GM18861 (cell line): ENCODE data around the gene ST3GAL5.

Source experiments
- ATAC-seq: cut with Tn5 transposase; IDR thresholded peaks from one replicate; pipeline ENCODE4 v1.9.1; 2021; ENCODE audit not compliant: unreplicated experiment

Gene ST3GAL5

DNA sequence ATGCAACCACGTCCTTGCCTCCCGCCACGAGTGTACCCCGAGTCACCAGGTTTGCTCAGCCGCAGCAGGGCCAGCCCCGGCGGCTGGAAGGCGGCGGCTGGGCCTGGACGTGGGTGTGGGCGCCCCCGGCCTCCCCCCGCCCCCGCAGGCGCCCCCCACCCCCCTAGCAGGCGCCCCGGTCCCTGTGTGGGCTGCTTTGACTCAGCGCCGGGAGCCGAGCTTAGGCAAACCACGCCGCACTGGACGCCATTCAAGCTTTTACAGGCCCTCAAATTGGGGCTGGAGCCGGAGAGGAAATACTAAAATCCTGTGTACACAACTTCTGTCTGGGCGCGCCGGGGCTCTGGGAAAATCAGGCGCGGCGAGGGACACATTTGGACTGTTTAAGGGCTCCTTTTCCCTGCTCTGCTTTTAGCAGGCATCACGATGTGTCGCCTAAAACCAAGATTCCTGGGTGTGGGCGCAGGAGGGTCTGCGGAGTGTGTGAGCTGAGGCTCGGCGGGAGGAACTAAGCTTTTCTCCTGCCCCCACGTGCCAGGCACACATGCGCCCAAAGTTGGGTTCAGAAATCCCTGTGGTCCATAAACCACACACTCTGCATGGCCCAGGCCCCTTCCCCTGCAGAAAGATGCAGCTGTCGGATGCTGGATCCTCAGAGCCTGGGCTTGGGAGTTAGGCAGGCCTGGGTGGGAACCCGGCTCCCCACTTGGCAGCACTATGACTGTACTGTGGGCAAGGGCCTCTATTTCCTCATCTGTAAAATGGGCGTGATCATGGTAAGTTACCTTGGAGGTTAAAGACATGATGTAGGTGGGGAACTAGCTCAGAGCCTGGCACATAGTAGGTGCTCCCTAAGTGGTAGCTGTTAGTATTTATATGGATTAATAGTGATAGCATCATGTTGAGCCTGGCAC, 77.4 kb downstream of the ST3GAL5 start:
- no peak for ATAC-seq

- no peak for ATAC-seq
These were observed 78.2 kb downstream of the ST3GAL5 start for GRCh38 chr2:85810371-85811179.

DNA sequence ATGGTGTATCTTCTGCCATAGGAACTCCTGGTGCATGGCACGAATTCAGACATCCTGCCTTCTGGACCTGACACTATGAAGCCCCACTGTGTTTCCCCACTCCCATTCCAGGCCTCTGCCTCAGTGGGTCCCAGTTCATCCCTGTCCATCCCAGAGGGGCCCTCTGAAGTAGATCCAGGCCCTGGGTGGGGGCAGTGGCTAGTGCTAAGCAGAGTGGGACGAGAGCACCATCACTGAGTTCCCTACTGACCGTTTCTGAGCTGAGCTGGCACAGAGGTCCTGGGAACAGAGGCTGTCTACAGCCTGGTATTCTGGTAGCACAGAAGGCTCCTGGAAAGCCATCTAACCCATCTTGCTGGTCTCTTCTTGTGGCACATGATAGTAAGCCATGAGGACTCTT, 81.0 kb downstream of the ST3GAL5 start:
- ATAC-seq, result no peak

- peak; percentile 67 for ATAC-seq
These were observed 82.3 kb downstream of the ST3GAL5 start for GRCh38 chr2:85806358-85807118.

DNA sequence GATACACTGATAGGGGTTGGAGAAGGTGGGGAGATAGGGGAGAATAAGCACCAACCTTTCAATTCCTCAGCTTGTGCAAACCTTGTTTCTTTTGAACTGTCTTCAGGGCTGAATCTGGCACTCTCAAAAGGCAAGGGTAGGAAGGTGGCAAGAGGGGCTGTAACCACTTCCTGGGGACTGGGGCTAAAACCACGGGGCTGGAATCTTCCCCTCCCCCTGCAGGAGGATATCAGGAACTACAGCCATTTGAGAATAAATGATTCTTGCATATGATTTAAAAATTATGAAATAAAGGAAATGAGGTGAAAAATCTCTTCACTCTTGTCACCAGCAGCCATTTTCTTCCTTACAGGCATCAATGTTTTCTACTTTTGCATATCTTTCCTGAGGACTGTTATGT, 84.2 kb downstream of the ST3GAL5 start:
- no peak for ATAC-seq

GRCh38 chr2:85803704-85804425, 84.9 kb downstream of the ST3GAL5 start:
- ATAC-seq, result no peak

DNA sequence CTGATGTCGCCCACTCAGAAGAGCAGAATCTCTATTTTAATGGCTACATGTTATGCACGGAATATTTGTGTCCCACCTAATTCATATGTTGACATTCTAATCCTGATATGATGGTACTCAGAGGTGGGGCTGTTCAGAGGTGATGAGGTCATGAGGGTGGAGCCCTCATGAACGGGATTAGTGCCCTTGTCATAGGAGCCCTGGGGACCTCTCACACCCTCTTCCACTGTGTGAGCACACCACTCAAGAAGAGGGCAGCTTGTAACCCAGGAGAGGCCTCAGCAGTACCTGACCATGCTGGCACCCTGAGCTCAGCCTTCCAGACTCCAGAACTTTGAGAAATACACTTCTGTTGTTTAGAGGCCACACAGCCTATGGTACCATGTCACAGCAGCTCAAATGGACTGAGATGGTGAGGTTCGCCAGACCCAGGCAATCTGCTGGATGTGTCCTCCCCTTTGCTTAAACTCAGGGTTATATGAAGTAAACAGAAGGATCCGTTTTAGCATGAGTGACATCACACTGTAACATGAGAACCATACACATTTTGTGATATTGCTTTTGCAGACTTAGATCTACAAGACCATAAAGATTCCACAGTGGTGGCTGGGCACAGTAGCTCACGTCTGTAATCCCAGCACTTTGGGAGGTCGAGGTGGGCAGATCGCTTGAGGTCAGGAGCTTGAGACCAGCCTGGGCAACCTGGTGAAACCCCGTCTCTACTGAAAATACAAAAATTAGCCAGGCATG, 86.3 kb downstream of the ST3GAL5 start:
- ATAC-seq, result no peak

DNA sequence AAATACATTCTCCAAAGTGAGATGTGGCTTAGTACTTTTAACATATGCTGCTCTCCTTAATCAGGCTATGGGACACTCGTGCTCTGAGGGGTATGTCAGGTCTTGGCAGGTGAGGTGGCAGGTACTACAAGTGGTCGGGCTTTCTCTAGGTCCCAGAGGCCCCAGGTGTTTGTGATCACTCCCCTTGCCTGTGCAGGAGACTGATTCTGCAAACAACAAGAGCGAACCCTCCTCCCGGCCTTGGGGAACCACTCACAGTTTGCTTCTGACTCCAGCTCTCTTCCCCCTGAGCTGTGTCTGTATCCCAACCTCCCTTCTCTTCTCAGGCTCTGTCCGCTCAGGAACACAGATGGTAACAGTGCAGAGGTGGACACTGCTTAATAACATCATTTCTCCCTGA, 86.9 kb downstream of the ST3GAL5 start:
- no peak for ATAC-seq

DNA sequence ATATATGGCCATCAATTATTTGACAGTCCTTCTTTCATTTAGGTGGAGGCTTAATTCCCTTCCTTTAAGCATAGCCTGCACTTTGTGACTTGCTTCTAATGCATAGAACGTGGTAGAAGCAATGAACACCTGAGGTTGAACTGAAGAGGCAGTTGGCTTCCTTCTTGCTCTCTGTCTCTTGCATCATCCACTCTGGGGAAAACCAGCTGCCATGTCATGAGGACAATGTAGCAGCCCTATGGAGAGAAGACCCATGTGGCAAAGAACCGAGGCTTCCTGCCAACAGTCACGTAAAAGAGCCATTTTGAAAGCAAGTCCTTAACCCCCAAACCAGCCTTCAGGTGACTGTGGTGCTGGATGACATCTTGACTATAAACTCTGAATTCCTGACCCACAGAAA, 88.2 kb downstream of the ST3GAL5 start:
- ATAC-seq, result no peak

DNA sequence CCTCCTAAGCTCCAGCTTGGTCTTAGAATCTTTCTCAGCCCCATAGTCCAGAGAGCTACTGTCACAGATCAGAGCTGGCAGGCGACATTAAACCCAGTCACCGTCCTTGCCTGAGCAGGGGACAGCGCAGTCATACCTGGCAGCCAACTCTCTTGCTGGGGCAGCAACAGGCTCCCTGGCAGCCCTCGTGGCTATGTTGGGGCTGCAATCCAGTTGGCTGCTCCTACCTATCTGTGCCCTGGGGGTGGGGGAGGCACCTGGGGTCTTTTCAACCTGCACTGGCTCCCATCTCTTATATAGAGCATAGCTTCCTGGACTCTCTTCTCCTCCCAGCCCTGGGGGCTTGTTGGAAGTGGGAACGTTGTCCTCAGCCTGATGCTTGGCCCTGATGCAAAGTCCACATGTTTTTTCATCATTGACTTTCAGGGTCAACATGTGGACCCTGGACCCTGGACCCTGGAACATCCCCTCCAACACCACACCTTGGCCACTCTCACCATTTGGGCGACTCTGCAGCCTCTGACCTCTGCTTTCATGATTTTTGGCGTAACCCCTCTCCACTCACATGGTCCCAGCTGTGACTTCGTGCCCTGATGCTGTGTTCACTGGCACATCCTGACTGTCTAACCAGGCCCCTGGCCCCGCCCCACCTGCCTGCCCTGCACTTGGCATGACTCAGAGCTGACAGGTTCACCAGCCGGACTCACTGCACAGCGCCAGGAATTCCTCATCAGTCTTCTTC, 89.4 kb downstream of the ST3GAL5 start:
- no peak for ATAC-seq

DNA sequence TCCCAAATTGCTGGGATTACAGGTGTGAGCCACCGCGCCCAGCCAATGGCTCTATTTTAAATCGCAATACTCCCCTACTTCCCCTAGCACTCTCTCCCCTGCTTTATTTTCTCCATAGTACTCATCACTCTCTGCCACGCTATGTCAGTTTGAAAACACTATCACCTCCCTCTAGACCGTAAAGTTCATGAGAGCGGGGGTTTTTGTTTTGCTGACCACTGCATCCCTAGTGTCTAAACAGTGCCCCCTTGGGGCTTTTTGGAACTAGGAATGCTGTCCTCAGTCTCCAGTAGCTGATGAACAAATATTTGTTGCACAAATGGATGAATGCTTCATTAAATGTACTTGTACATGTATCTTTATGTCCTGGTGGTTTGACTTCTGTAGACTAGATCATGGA, 90.9 kb downstream of the ST3GAL5 start:
- no peak for ATAC-seq

DNA sequence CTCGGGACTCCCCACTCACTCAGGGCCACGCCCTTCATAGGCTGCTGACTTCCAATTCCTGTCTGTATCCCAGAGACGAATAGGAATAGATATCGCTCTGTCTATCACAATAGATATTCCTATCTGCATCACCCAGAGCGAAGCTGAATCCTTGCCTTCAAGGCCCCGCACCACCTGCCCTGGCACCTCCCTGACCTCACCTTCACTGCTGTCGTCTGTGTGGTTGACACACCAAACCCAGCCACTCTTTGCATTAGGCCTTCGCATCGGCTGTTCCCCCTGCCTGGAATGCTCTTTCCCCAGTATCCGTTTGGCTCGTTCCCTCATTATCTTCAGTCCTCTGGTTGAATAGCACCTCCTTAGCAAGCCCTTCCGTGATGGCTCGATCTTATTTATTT, 91.5 kb downstream of the ST3GAL5 start:
- ATAC-seq, result no peak

- ATAC-seq, result no peak
These were observed 92.2 kb downstream of the ST3GAL5 start for GRCh38 chr2:85796341-85797262.

GRCh38 chr2:85796046-85796340, 92.8 kb downstream of the ST3GAL5 start:
- ATAC-seq, result no peak

DNA sequence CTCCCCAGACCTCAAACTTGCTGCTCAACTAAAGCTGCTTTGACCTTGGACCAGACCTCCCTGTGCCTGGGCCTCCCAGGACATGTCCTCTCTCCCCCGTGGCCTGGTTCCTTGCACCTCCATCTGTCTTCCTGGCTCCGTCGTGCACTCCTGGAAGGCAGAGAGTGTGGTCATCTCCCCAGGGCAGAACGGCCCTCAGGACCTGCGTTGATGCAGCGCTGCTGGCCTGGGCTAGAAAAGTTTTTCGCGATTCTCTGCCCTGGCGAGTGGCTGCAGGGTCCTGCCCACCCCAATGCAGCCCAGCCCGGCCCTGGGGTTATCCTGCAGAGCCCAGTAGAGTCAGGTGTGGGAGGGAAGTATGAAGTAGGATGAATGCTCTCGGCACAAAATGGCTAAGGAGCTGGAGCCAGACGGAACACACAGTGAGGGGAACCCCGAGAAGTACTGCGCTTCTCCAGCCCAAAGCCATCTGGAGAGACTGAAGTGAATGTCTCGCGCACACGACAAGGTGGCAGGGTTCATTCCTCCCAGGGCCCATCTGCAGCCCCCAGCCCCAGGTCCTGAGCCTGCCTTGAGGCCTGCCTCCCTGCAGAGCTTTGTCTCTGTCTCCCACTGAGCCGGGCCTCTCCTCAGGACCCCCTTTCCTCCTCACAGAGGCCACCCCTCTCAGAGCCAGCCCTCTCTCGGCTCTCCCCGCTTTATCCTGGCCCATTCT, 93.3 kb downstream of the ST3GAL5 start:
- ATAC-seq, result no peak

GRCh38 chr2:85794491-85795121, 94.2 kb downstream of the ST3GAL5 start:
- no peak for ATAC-seq

GRCh38 chr2:85794038-85794441, 94.8 kb downstream of the ST3GAL5 start:
- ATAC-seq, result no peak
